HCT116 (cell line): ENCODE data around the gene LRP2. TPM values are rescaled to one million over a fixed set of nuclear protein-coding genes. Genes with fewer than 3 reads are reported as not detected.

Source experiments
- ATAC-seq: fragments of 200-7000 bp; cut with Tn5 transposase; 2 replicates; pipeline ENCODE4 v1.9.1; 2020; ENCODE audit warnings: mild to moderate bottlenecking, moderate library complexity
- BruUV-seq: library from RNA; stranded (reverse); fragments of 400-500 nt; replicated peaks from 2 replicates; lab custom pipeline; 2021; lab: Mats Ljungman, UMichigan
- CTCF ChIA-PET: fragments of 300-600 bp; sonication (Branson Sonifier 250); formaldehyde crosslinking; loops from one replicate; lab custom pipeline; 2021; ENCODE audit warnings: antibody characterized with exemption; lab: Charles Lee
- POLR2A ChIA-PET: fragments of 300-600, 350-600 bp; sonication (Branson Sonifier 250); formaldehyde crosslinking; loops from one replicate; lab custom pipeline; 2021; ENCODE audit warnings: antibody characterized with exemption; lab: Charles Lee
- RAD21 ChIA-PET, 2 experiments: fragments of 300-600 bp; sonication (Branson Sonifier 250); formaldehyde crosslinking; loops; one replicate each; lab custom pipeline; 2023; ENCODE audit warnings: low total read pairs in 2 of 2; ENCODE audit not compliant: uncharacterized antibody in 2 of 2, unreplicated experiment in 2 of 2, low non-redundant PET in 1 of 2; lab: Charles Lee
- DNase-seq: peaks from one replicate; pipeline ENCODE4 v3.0.0-alpha.2; 2010; ENCODE audit warnings: low read depth, low spot score
- H2AFZ ChIP-seq: fragments of 200-600 bp; shearing (Covaris generic), sonication (generic); 2 replicates; pipeline ENCODE4 v1.6.1; 2017; ENCODE audit warnings: low read depth, mixed run types, mixed read lengths, antibody characterized with exemption, low read length; ENCODE audit not compliant: poor library complexity, severe bottlenecking
- H3K27ac ChIP-seq: 2 replicates; pipeline ENCODE4 v1.5.1; 2012; ENCODE audit warnings: low read depth, low read length
- H3K27me3 ChIP-seq: fragments of 200-600 bp; sonication (generic); 2 replicates; pipeline ENCODE4 v1.6.1; 2016; ENCODE audit warnings: mixed run types, low read length, mixed read lengths; ENCODE audit not compliant: insufficient read depth
- H3K36me3 ChIP-seq, 2 experiments: fragments of 200-500 bp in 1 of 2; fragments of 200-600 bp in 1 of 2; sonication (Bioruptor generic) in 1 of 2; sonication (generic) in 1 of 2; 2 replicates each; pipeline versions ENCODE4 v1.5.1 to v1.6.1; 2014 to 2016; ENCODE audit warnings: low read length in 2 of 2, inconsistent platforms in 1 of 2, mixed read lengths in 1 of 2, mixed run types in 1 of 2; ENCODE audit not compliant: insufficient read depth in 2 of 2, control insufficient read depth in 1 of 2
- H3K4me1 ChIP-seq, 2 experiments: fragments of 200-600 bp in 1 of 2; sonication (generic) in 1 of 2; 2 replicates each; pipeline versions ENCODE4 v1.5.1 to v1.6.1; 2012 to 2017; ENCODE audit warnings: low read length in 2 of 2, inconsistent platforms in 1 of 2, mild to moderate bottlenecking in 1 of 2, mixed read lengths in 1 of 2, mixed run types in 1 of 2, moderate library complexity in 1 of 2; ENCODE audit not compliant: insufficient read depth in 2 of 2, control insufficient read depth in 1 of 2
- H3K4me2 ChIP-seq: fragments of 200-600 bp; sonication (generic); 2 replicates; pipeline ENCODE4 v1.6.1; 2017; ENCODE audit warnings: mixed run types, low read length, mixed read lengths
- H3K4me3 ChIP-seq, 2 experiments: fragments of 200-600 bp in 1 of 2; sonication (generic) in 1 of 2; replicated peaks in 1 of 2; 2 replicates each; pipeline ENCODE4 v1.5.1; 2011 to 2016; ENCODE audit warnings: low read length in 2 of 2, control low read depth in 1 of 2, low read depth in 1 of 2, mild to moderate bottlenecking in 1 of 2, mixed read lengths in 1 of 2, mixed run types in 1 of 2
- H3K79me2 ChIP-seq: fragments of 200-600 bp; sonication (generic); 2 replicates; pipeline ENCODE4 v1.6.1; 2017; ENCODE audit warnings: mild to moderate bottlenecking, mixed run types, low read length, moderate library complexity, mixed read lengths; ENCODE audit not compliant: insufficient read depth
- H3K9ac ChIP-seq: fragments of 200-600 bp; sonication (generic); 2 replicates; pipeline ENCODE4 v1.6.1; 2016; ENCODE audit warnings: low read length, mixed read lengths
- H3K9me2 ChIP-seq: fragments of 200-600 bp; sonication (generic), shearing (Covaris generic); 2 replicates; pipeline ENCODE4 v1.6.1; 2017; ENCODE audit warnings: mixed run types, mild to moderate bottlenecking, moderate library complexity; ENCODE audit not compliant: insufficient read depth
- H3K9me3 ChIP-seq, 2 experiments: fragments of 200-500 bp in 1 of 2; fragments of 200-600 bp in 1 of 2; sonication (Bioruptor generic) in 1 of 2; sonication (generic) in 1 of 2; 2 replicates each; pipeline ENCODE4 v1.6.1; 2014 to 2017; ENCODE audit warnings: low read length in 2 of 2, mixed read lengths in 2 of 2, inconsistent platforms in 1 of 2, low read depth in 1 of 2, mild to moderate bottlenecking in 1 of 2, mixed run types in 1 of 2, moderate library complexity in 1 of 2; ENCODE audit not compliant: control insufficient read depth in 1 of 2, insufficient read depth in 1 of 2
- H4K20me1 ChIP-seq: fragments of 200-600 bp; sonication (generic), shearing (Covaris generic); 2 replicates; pipeline ENCODE4 v1.6.1; 2017; ENCODE audit warnings: mixed run types, mild to moderate bottlenecking, moderate library complexity; ENCODE audit not compliant: insufficient read depth
- ATF3 ChIP-seq: IDR thresholded peaks from 2 replicates; pipeline ENCODE4 v1.6.1; 2012
- CBX3 ChIP-seq: IDR thresholded peaks from 2 replicates; pipeline ENCODE4 v1.6.1; 2012; ENCODE audit warnings: low read depth
- CEBPB ChIP-seq: IDR thresholded peaks from 2 replicates; pipeline ENCODE4 v1.6.1; 2012; ENCODE audit warnings: low read depth
- CTCF ChIP-seq, 3 experiments: fragments of 200-600 bp in 1 of 3; sonication (generic) in 1 of 3; IDR thresholded peaks in 2 of 3; conservative IDR thresholded peaks in 1 of 3; 2 replicates each; pipeline ENCODE4 v1.5.1; 2012 to 2017; ENCODE audit warnings: low read depth in 2 of 3, low read length in 2 of 3, antibody characterized with exemption in 1 of 3, borderline replicate concordance in 1 of 3, control low read depth in 1 of 3, mild to moderate bottlenecking in 1 of 3, mixed read lengths in 1 of 3, mixed run types in 1 of 3, moderate library complexity in 1 of 3; ENCODE audit not compliant: insufficient read depth in 1 of 3
- EGR1 ChIP-seq: IDR thresholded peaks from 2 replicates; pipeline ENCODE4 v1.6.1; 2012; ENCODE audit warnings: low read depth
- ELF1 ChIP-seq: IDR thresholded peaks from 2 replicates; pipeline ENCODE4 v1.6.1; 2012; ENCODE audit warnings: low read depth, borderline replicate concordance
- EZH2 ChIP-seq: fragments of 200-600 bp; sonication (generic); IDR thresholded peaks from 2 replicates; pipeline ENCODE4 v1.6.1; 2017; ENCODE audit warnings: antibody characterized with exemption, mixed run types
- EZH2phosphoT487 ChIP-seq: fragments of 200-600 bp; IDR thresholded peaks from 2 replicates; pipeline ENCODE4 v1.6.1; 2018; ENCODE audit warnings: antibody characterized with exemption, borderline replicate concordance
- FOSL1 ChIP-seq: IDR thresholded peaks from 2 replicates; pipeline ENCODE4 v1.6.1; 2012; ENCODE audit warnings: low read depth
- JUND ChIP-seq: IDR thresholded peaks from 2 replicates; pipeline ENCODE4 v1.6.1; 2012
- MAX ChIP-seq: IDR thresholded peaks from 2 replicates; pipeline ENCODE4 v1.6.1; 2012
- POLR2A ChIP-seq: IDR thresholded peaks from 2 replicates; pipeline ENCODE4 v1.7.0; 2011; ENCODE audit warnings: borderline replicate concordance; ENCODE audit not compliant: insufficient read depth, insufficient read length; ENCODE audit errors: extremely low read depth
- SIN3A ChIP-seq: IDR thresholded peaks from 2 replicates; pipeline ENCODE4 v1.6.1; 2012; ENCODE audit warnings: low read depth
- SP1 ChIP-seq: IDR thresholded peaks from 2 replicates; pipeline ENCODE4 v1.6.1; 2012; ENCODE audit warnings: low read depth
- SRF ChIP-seq: IDR thresholded peaks from 2 replicates; pipeline ENCODE4 v1.6.1; 2012; ENCODE audit warnings: low read depth
- TCF7L2 ChIP-seq: IDR thresholded peaks from 2 replicates; pipeline ENCODE4 v1.7.0; 2011; ENCODE audit warnings: borderline replicate concordance, inconsistent platforms; ENCODE audit not compliant: insufficient read depth, insufficient read length; ENCODE audit errors: extremely low read depth
- YY1 ChIP-seq: IDR thresholded peaks from 2 replicates; pipeline ENCODE4 v1.6.1; 2011; ENCODE audit warnings: low read length, low read depth, moderate library complexity, mild to moderate bottlenecking; ENCODE audit not compliant: insufficient replicate concordance; ENCODE audit errors: extremely low read depth
- ZBTB33 ChIP-seq: IDR thresholded peaks from 2 replicates; pipeline ENCODE4 v1.6.1; 2011; ENCODE audit warnings: mild to moderate bottlenecking, low read length, moderate library complexity; ENCODE audit not compliant: insufficient replicate concordance; ENCODE audit errors: extremely low read depth
- ZFX ChIP-seq: fragments of 450-650 bp; IDR thresholded peaks from 2 replicates; pipeline ENCODE4 v1.6.1; 2017
- ZNF274 ChIP-seq: fragments of 200-500 bp; sonication (Bioruptor generic); IDR thresholded peaks from 2 replicates; pipeline ENCODE4 v1.6.1; 2014; ENCODE audit warnings: mild to moderate bottlenecking, low read depth, low read length, inconsistent platforms
- intact Hi-C: fragments of 100-400 bp; cut with micrococcal nuclease; formaldehyde crosslinking; loops from 2 replicates; pipeline ENCODE4 v1.10.0; 2022
- total RNA-seq: library from RNA; stranded (reverse); gene quantifications from one replicate; pipeline ENCODE4 v1.2.1, GENCODE V29; 2021; ENCODE audit not compliant: unreplicated experiment

Gene LRP2
- total RNA-seq, 1 experiment from 2014 or later, result 0.20 TPM

GRCh38 chr2:169210917-169211316 lies 151.4 kb downstream of the LRP2 start:
- Histone ChIP-seq H3K27ac (no peak overlapping the region), H3K79me2 (no peaks in the 10 kb centered on the region), H3K4me1 (no peaks in the 10 kb centered on the region), H4K20me1 (no peaks in the 10 kb centered on the region), H3K27me3 (no peaks in the 10 kb centered on the region), H3K4me2 (no peak overlapping the region), H3K36me3 (no peaks in the 10 kb centered on the region), H3K4me3 (no peak overlapping the region), H3K9me3 (no peaks in the 10 kb centered on the region), H2AFZ (no peak overlapping the region)
- ChIA-PET RAD21 (no interaction called here), POLR2A (no interaction called here), CTCF (interaction anchor here (0.8 to 3.9 kb wide), 2 partner anchors 11 to 79 kb away, joined by 3 to 27 read pairs; no protein-coding TSS in a partner anchor)
- intact Hi-C loops, result no loop called here
- no peak for ATAC-seq
- no peak for DNase-seq
- BruUV-seq, result no TSS peak
- TF ChIP-seq ZNF274 (no peak), SP1 (no peak), EZH2phosphoT487 (no peak), SIN3A (no peak), TCF7L2 (no peak), CBX3 (no peak), FOSL1 (no peak), SRF (no peak), MAX (no peak), JUND (no peak), ZBTB33 (no peak), CTCF (IDR thresholded peaks at IDR 0.05 in 2 of 3, conservative IDR thresholded peaks at IDR 0.05 in 1 of 3; ENCODE audit: borderline replicate concordance in 1 of 3, insufficient read depth in 1 of 3, low read depth in 2 of 3, low read length in 2 of 3) (no peak), CEBPB (no peak), ZFX (no peak), POLR2A (no peak), EGR1 (no peak), YY1 (no peak), ATF3 (no peak), ELF1 (no peak), EZH2 (no peak)
- TF ChIP-seq, all 23 proteins: peak for 0
- Histone ChIP-seq H3K9ac (no peak overlapping the region), H3K9me2 (no peaks in the 10 kb centered on the region)
